ENCODE data around the gene COMMD9. TPM values are rescaled to one million over a fixed set of nuclear protein-coding genes. Genes with fewer than 3 reads are reported as not detected.

The COMMD9 gene
- total and polyA plus RNA-seq, 2 of the 8 experiments (the other 6 are each of a cell fraction or from before 2014, with no cell fraction given), result 42.5 to 49.1 TPM

DNA sequence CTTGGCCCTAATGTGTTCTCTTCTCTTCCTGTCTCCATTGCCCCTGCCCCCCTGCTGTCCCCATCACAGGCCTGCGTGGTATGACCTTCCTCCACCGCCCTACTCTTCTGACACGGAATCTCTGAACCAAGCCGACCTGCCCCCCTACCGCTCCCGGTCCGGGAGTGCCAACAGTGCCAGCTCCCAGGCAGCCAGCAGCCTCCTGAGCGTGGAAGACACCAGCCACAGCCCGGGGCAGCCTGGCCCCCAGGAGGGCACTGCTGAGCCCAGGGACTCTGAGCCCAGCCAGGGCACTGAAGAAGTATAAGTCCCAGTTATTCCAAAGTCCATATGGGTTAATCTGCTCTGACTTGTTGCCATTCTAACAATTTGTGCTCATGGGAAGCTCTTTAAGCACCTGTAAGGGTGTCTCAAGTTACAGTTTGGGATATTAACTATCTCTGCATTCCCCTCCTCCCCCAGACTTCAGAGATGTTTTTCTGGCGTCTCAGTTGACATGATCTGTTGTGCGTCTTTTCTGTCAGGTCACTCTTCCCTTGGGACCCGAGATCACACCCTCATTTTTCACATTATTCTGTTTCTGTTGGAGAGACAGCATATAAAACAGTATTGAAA is 60.0 kb downstream of the COMMD9 start:
- 94% methylated on average over 12 of the region's 12 CpGs; no CpG with 5 or more reads in 1 of the 2 experiments for WGBS, 2 experiments (ENCODE audit: extremely low coverage in 1 of 2, insufficient coverage in 1 of 2, insufficient read length in 1 of 2, insufficient replicate concordance in 2 of 2, low coverage in 1 of 2, low lambda C conversion rate in 2 of 2, missing lambda C conversion rate in 1 of 2)
- H3K23ac ChIP-seq (ENCODE audit: insufficient read length), result no peak overlapping the region
- no peak for TF ChIP-seq RBBP5 (IDR thresholded peaks at IDR 0.05; ENCODE audit: borderline replicate concordance, low read depth, low read length)
- no peak for TF ChIP-seq EP300 (IDR thresholded peaks at IDR 0.05; ENCODE audit: borderline replicate concordance in 1 of 2, low read depth in 2 of 2, low read length in 2 of 2)
- TF ChIP-seq TEAD4 (IDR thresholded peaks at IDR 0.05; ENCODE audit: low read depth, low read length), result no peak
- no peak for TF ChIP-seq SRF (IDR thresholded peaks at IDR 0.05; ENCODE audit: low read depth, low read length)
- TF ChIP-seq, protein P1, sequence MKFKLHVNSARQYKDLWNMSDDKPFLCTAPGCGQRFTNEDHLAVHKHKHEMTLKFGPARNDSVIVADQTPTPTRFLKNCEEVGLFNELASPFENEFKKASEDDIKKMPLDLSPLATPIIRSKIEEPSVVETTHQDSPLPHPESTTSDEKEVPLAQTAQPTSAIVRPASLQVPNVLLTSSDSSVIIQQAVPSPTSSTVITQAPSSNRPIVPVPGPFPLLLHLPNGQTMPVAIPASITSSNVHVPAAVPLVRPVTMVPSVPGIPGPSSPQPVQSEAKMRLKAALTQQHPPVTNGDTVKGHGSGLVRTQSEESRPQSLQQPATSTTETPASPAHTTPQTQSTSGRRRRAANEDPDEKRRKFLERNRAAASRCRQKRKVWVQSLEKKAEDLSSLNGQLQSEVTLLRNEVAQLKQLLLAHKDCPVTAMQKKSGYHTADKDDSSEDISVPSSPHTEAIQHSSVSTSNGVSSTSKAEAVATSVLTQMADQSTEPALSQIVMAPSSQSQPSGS (IDR thresholded peaks at IDR 0.05; ENCODE audit: low read length), result no peak
- no peak for TF ChIP-seq YY1 (IDR thresholded peaks at IDR 0.05; ENCODE audit: low read depth, low read length)
- TF ChIP-seq SIX5 (IDR thresholded peaks at IDR 0.05; ENCODE audit: low read depth, low read length), result no peak
- TF ChIP-seq SP4 (IDR thresholded peaks at IDR 0.05; ENCODE audit: low read length), result no peak
- TF ChIP-seq, protein P2, sequence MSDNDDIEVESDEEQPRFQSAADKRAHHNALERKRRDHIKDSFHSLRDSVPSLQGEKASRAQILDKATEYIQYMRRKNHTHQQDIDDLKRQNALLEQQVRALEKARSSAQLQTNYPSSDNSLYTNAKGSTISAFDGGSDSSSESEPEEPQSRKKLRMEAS (IDR thresholded peaks at IDR 0.05), result no peak
- TF ChIP-seq CHD1 (IDR thresholded peaks at IDR 0.05; ENCODE audit: low read depth, low read length), result no peak
- no peak for TF ChIP-seq POU5F1 (IDR thresholded peaks at IDR 0.05; ENCODE audit: low read depth, low read length)
- TF ChIP-seq JUND (IDR thresholded peaks at IDR 0.05; ENCODE audit: low read length), result no peak

More for the DNA sequence above, 60.0 kb downstream of the COMMD9 start:
- no peaks in the 10 kb centered on the region for H3K27me3 ChIP-seq (replicated peaks in 1 of 4; ENCODE audit: control insufficient read depth in 3 of 4, extremely low read depth in 1 of 4, insufficient read depth in 3 of 4, low read length in 3 of 4)
- no peak overlapping the region for H2BK15ac ChIP-seq (ENCODE audit: low read length)
- H2BK120ac ChIP-seq (replicated peaks; ENCODE audit: low read depth, low read length), result no peak overlapping the region
- no peak overlapping the region for H4K91ac ChIP-seq (replicated peaks; ENCODE audit: insufficient read length, low read length)
- ChIA-PET POLR2A (ENCODE audit: partially characterized antibody) (no interaction called here), CTCF (ENCODE audit: partially characterized antibody) (interaction anchor here (1.5 kb wide), 1 partner anchor 30 kb away, joined by 3 read pairs; no protein-coding TSS in a partner anchor)
- H2BK12ac ChIP-seq (ENCODE audit: low read depth, low read length), result no peak overlapping the region
- H4K20me1 ChIP-seq (replicated peaks in 1 of 2; ENCODE audit: control insufficient read depth in 1 of 2, insufficient read depth in 2 of 2, low read length in 2 of 2), result peaks cover 0 to 3% of the 10 kb centered on the region in 2 experiments
- no peak overlapping the region for H2AK5ac ChIP-seq (ENCODE audit: low read depth, low read length)
- no peak overlapping the region for H2AFZ ChIP-seq (ENCODE audit: low read length)
- DNase-seq (ENCODE audit: low read depth in 1 of 2, low spot score in 2 of 2) (no peak), FAIRE-seq (no peak)
- no peaks in the 10 kb centered on the region for H3K9me3 ChIP-seq (ENCODE audit: insufficient read depth in 2 of 2, low read depth in 1 of 2, low read length in 1 of 2)
- H3K56ac ChIP-seq (replicated peaks; ENCODE audit: insufficient read length, low read depth, low read length), result no peak overlapping the region
- H3K27ac ChIP-seq (ENCODE audit: low read depth, low read length), result no peak overlapping the region
- H3K4me1 ChIP-seq (replicated peaks in 1 of 4; ENCODE audit: control insufficient read depth in 3 of 4, insufficient read depth in 4 of 4, low read length in 3 of 4), result no peaks in the 10 kb centered on the region
- peaks cover 0 to 6% (median 0%) of the 10 kb centered on the region in 4 experiments; a peak in 2 of 8 replicates for H3K36me3 ChIP-seq (ENCODE audit: control insufficient read depth in 2 of 4, insufficient read depth in 4 of 4, low read length in 3 of 4)
- H3K4ac ChIP-seq (replicated peaks; ENCODE audit: insufficient read length, low read depth, low read length), result no peak overlapping the region
- no peak overlapping the region for H3K4me3 ChIP-seq (ENCODE audit: extremely low read depth in 1 of 4, insufficient read depth in 2 of 4, low read depth in 3 of 4, low read length in 4 of 4)
- H3K14ac ChIP-seq (ENCODE audit: insufficient read length), result no peak overlapping the region
- H3K79me2 ChIP-seq (ENCODE audit: control insufficient read depth in 1 of 2, insufficient read depth in 2 of 2, low read length in 2 of 2), result no peaks in the 10 kb centered on the region
- no peak overlapping the region for H2BK20ac ChIP-seq (ENCODE audit: low read length)
- no peak overlapping the region for H2BK5ac ChIP-seq (ENCODE audit: low read depth, low read length)
- no peaks in the 10 kb centered on the region for H3K79me1 ChIP-seq (ENCODE audit: low read depth, low read length)
- no peaks in the 10 kb centered on the region for H3K23me2 ChIP-seq (ENCODE audit: low read depth, low read length)
- H3K4me2 ChIP-seq (ENCODE audit: insufficient read depth in 1 of 2, low read depth in 2 of 2, low read length in 2 of 2), result no peak overlapping the region
- no peak overlapping the region for H3K9ac ChIP-seq (replicated peaks in 1 of 4; ENCODE audit: extremely low read depth in 1 of 4, low read depth in 3 of 4, low read length in 3 of 4)
- no peak overlapping the region for H3K18ac ChIP-seq (ENCODE audit: extremely low read depth, low read length)
- H4K8ac ChIP-seq (ENCODE audit: extremely low read depth, insufficient read depth, low read length), result no peak overlapping the region
- no peak overlapping the region for H4K5ac ChIP-seq (ENCODE audit: insufficient read length, low read depth, low read length)

Data from H1 (cell line).